Chondrocyte (in vitro differentiated cells): ENCODE data around the gene NAV2. TPM values are rescaled to one million over a fixed set of nuclear protein-coding genes. Genes with fewer than 3 reads are reported as not detected.
A peak's percentile ranks its signal among the peaks of the same experiment; 100 is the strongest.

Source experiments
- DNase-seq: peaks from one replicate; pipeline ENCODE4 v3.0.0; 2021; ENCODE audit warnings: mixed read lengths, low spot score
- H3K27ac Mint-ChIP-seq: one replicate; pipeline ENCODE4 v1.8.0; 2021; ENCODE audit warnings: mild to moderate bottlenecking, moderate library complexity, mixed read lengths; ENCODE audit not compliant: unreplicated experiment
- H3K27me3 Mint-ChIP-seq: 2 replicates; pipeline ENCODE4 v1.8.0; 2021; ENCODE audit warnings: low read depth, mixed read lengths
- H3K36me3 Mint-ChIP-seq: 2 replicates; pipeline ENCODE4 v1.8.0; 2021; ENCODE audit warnings: low read depth, mixed read lengths
- H3K4me1 Mint-ChIP-seq: 2 replicates; pipeline ENCODE4 v1.8.0; 2021; ENCODE audit warnings: low read depth, mild to moderate bottlenecking, mixed read lengths
- H3K4me3 Mint-ChIP-seq: one replicate; pipeline ENCODE4 v1.8.0; 2021; ENCODE audit warnings: mild to moderate bottlenecking, moderate library complexity, mixed read lengths; ENCODE audit not compliant: unreplicated experiment
- H3K9me3 Mint-ChIP-seq: 2 replicates; pipeline ENCODE4 v1.8.0; 2021; ENCODE audit warnings: low read depth, mixed read lengths
- CTCF ChIP-seq: fragments of 200-600 bp; sonication (generic); IDR thresholded peaks from 2 replicates; pipeline ENCODE4 v1.5.0; 2021; ENCODE audit warnings: antibody characterized with exemption, mild to moderate bottlenecking, moderate library complexity
- total RNA-seq: library from RNA; stranded (reverse); gene quantifications from 3 replicates; pipeline ENCODE4 v1.2.1, GENCODE V29; 2021

Gene NAV2
- total RNA-seq, 1 donor from 2014 or later = 87.0 TPM

DNA sequence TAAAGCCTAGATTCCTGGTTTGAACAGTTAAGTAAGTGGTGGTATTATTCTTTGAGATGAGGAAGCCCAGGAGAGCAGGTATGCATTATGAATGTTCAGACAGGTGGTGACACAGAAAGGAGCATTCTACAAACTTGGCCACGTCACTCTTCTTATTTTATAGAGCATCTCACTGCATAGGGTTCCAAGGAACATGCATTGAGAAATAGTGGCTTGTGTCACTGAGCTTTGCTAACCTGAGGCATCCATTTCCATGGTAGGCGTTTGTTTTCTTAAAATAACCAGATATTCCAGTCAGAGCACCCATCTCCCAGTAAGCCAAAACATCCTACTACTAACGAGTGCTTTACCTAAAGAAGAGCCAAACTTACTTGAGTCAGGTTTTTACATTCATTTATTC is 169.7 kb downstream of the NAV2 start:
- TF ChIP-seq CTCF = no peak
- H3K9me3 Mint-ChIP-seq = no peaks in the 10 kb centered on the region
- H3K4me1 Mint-ChIP-seq = no peaks in the 10 kb centered on the region
- H3K36me3 Mint-ChIP-seq = peaks cover 45% of the 10 kb centered on the region
- no peak overlapping the region for H3K27ac Mint-ChIP-seq
- no peak overlapping the region for H3K4me3 Mint-ChIP-seq
- no peaks in the 10 kb centered on the region for H3K27me3 Mint-ChIP-seq
- DNase-seq = no peak

DNA sequence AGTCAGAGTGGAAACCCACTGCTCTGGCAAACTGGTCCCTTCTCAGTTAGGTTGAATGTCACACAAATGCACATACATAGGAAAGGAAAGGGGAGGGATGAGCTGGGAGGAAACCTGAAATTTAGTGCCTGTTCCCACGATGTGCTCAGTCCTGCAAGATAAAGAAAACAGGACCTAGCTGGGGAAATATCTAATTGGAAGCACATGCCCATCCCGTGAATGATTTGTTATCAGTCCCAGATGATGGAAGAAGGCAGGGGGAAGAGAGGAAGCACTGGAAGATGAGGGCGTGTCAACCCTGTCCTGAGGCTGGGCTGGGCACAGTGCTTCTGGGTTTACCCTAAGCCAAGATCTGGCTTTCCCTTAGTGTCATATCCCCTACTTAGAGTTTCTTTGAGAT is 173.9 kb downstream of the NAV2 start:
- Mint-ChIP-seq H3K4me1 (peaks cover 25% of the 10 kb centered on the region), H3K4me3 (no peak overlapping the region), H3K27me3 (no peaks in the 10 kb centered on the region), H3K36me3 (peaks cover 32% of the 10 kb centered on the region), H3K27ac (no peak overlapping the region), H3K9me3 (no peaks in the 10 kb centered on the region)
- no peak for TF ChIP-seq CTCF
- no peak for DNase-seq

DNA sequence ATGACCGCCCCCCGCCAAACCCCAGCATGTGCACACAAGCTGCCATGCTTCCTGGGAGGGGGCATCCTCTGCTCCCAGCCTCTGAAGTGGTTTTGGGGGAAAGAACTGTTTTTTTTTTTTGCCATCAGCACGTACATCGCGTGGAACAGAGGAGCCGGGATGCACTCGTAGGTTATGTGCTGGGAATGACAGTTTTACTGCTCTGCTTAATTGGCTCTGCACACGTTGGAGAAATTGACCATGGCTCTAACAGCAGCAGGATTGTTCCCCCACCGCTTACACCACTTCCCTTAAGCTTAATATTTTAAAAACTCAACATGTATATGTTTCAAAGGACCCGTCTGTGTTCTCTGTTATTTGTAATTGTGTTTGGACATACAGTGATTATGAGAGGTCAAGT is 175.2 kb downstream of the NAV2 start:
- Mint-ChIP-seq H3K27ac (no peak overlapping the region), H3K36me3 (peaks cover 24% of the 10 kb centered on the region), H3K4me3 (no peak overlapping the region), H3K9me3 (peaks cover 3% of the 10 kb centered on the region), H3K27me3 (no peaks in the 10 kb centered on the region), H3K4me1 (peaks cover 35% of the 10 kb centered on the region)
- no peak for DNase-seq
- no peak for TF ChIP-seq CTCF

- H3K4me3 Mint-ChIP-seq = no peak overlapping the region
- H3K27ac Mint-ChIP-seq = peak overlapping the region; percentile 75
- no peak for TF ChIP-seq CTCF
- no peak for DNase-seq
- H3K36me3 Mint-ChIP-seq = peaks cover 23% of the 10 kb centered on the region
- H3K4me1 Mint-ChIP-seq = peaks cover 47% of the 10 kb centered on the region
- no peaks in the 10 kb centered on the region for H3K27me3 Mint-ChIP-seq
- H3K9me3 Mint-ChIP-seq = peaks cover 3% of the 10 kb centered on the region
Observed at GRCh38 chr11:19889531-19889930, 176.9 kb downstream of the NAV2 start.

DNA sequence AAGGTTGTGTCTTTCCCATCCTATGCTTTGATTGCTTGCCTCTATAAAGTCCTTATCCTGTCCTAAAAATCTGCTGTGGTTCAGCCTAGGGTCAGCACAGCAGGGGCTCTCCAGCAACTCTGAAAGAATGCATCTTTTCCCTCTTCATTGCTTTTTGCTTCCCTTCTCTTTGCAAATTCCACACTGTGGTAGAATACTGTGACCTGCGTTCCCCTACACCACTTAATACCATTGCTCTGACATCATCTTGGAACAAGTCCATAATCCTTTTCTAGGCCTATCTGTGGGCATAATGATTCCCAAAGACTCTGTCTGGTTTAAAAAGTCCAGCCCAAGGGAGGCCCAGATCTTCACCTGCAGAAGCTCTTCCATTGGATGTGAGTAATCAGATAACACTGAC is 177.7 kb downstream of the NAV2 start:
- no peak for TF ChIP-seq CTCF
- Mint-ChIP-seq H3K9me3 (peaks cover 3% of the 10 kb centered on the region), H3K27me3 (no peaks in the 10 kb centered on the region), H3K36me3 (peaks cover 16% of the 10 kb centered on the region), H3K27ac (peak overlapping the region; percentile 96), H3K4me3 (no peak overlapping the region), H3K4me1 (peaks cover 47% of the 10 kb centered on the region)
- DNase-seq = no peak
